HG02852 (cell line): Measurements from ENCODE around the gene CHML.
"Not testable (repeated sequence)": the region's sequence is repeated elsewhere in the genome, so short reads cannot be mapped to it uniquely, and the experiment has no call there.

Source experiments
- ATAC-seq: cut with Tn5 transposase; IDR thresholded peaks from one replicate; pipeline ENCODE4 v1.9.1; 2021; ENCODE audit warnings: mild to moderate bottlenecking, moderate library complexity; ENCODE audit not compliant: unreplicated experiment

CHML gene, protein sequence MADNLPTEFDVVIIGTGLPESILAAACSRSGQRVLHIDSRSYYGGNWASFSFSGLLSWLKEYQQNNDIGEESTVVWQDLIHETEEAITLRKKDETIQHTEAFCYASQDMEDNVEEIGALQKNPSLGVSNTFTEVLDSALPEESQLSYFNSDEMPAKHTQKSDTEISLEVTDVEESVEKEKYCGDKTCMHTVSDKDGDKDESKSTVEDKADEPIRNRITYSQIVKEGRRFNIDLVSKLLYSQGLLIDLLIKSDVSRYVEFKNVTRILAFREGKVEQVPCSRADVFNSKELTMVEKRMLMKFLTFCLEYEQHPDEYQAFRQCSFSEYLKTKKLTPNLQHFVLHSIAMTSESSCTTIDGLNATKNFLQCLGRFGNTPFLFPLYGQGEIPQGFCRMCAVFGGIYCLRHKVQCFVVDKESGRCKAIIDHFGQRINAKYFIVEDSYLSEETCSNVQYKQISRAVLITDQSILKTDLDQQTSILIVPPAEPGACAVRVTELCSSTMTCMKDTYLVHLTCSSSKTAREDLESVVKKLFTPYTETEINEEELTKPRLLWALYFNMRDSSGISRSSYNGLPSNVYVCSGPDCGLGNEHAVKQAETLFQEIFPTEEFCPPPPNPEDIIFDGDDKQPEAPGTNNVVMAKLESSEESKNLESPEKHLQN

DNA sequence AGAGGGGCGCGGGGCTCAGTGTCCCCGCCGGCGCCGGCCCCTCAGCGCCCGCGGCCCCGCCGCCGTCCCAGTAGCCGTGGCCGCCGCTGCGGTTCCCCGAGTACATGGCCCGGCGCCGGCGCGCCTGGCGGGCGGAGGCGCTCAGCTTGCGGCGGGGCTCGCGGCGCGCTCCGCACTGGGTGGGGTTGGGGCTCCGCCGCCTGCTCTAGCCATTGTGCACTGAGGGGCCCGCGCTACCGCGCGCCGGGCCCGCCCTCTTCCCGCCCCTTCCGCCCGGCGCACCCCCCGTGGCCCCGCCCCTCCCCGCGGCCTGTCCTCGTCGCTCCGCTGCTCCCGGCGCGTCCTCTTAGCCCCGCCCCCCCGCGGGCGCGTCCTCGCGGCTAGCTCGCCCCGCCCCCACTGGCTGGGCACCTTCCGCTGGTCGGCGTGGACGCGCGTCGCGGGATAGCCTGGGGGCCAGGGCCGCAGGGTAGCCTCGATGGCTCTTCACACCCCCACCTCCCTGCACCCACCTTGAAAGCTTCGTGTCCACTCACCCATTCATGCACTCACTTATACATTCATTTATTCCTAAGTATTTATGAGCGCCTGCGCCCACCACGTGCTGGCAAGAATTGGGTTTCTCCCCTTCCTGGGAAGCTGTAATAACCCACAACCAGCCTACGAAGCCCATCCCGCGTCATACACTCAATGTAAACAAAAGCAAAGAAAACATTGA, at the start of gene CHML, which contains the start of gene OPN3:
Gene CHML, minus strand, starts transcription at position 221 of the 718 bp plus-strand sequence. CDS start 4,603 bp downstream, outside the sequence.
Gene OPN3, minus strand, starts transcription at position 221 of the 718 bp plus-strand sequence. Its CDS starts 115 bp downstream, at position 106.
- ATAC-seq, result peak; percentile 89

DNA sequence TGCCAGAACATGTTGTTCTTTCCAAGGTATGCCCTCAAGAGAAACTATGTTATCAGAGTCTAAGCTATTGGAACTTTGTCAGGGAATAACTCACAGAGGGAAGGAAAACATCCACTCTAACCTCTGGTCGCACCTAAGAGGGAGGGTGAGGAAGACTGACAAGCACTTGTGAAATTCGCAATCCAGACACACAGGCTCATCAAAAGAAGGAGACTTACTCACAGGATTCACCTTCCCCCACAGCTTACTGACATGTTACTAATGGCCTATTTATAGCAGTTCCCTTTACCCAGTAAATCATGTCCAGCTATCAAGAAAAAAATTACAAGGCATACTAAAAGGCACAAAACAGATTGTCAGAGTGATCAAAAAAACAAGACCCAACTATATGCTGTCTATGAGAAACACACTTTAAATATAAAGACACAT, 48.8 kb upstream of the CHML start:
- no peak for ATAC-seq

DNA sequence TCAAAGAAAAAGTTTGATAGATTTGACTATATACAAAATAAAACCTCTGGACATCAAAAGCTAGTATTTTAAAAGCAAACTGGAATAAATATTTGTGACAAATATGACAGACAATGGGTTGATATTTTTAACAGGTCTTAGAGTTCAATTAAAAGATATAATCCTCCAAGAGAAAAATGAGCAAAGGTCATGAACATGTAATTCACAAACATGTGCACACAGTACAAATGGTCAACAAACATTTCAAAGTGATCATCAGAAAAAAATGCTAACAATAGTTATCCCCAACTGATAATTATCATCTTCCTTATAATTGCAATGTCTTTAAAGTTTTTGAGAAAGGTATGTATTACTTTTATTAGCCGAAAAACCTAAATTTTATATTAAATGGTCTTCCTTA, 43.9 kb upstream of the CHML start:
- ATAC-seq, result no peak

GRCh38 chr1:241682921-241683320, 42.8 kb upstream of the CHML start:
- no peak for ATAC-seq

- ATAC-seq, result not testable (repeated sequence)
These were observed 41.8 kb upstream of the CHML start for GRCh38 chr1:241681861-241682448.

DNA sequence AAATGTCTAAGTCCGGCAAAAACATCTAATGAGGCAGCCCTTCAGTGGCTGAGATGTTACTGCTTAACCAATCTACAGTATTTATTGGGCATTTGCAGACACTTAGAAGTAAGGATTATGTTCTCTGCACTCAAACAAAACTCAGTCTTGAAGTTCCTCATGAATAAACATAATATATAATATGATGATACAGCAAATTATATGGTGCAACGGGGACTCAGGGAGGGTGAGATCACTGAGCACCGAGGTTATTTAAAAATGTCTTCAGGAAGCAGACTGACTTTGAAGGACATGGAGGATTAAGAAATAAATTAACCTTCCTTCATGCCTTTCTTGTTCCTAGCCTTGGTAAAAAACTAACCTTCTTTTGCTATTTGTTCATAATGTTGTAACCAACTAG, 39.8 kb upstream of the CHML start:
- ATAC-seq, result no peak

DNA sequence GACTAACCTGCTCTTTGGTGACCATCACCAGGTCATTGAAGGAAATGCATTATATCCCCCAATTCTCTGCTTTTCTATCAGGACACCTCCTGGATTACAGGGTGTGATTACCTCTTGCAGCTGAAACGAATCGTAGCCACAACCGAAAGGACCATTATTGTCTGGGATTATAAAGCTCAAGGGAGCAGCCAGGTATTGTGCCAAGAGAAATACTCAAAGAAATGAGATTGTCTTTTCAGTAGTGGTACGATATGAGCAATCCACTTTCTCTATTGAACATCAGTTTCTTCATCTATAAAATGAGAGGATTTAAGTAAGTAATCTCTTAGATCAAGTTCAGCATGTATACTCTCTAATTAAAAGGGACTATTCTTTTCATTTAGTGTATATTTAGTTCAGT, 39.2 kb upstream of the CHML start:
- ATAC-seq, result no peak

GRCh38 chr1:241678536-241678935, 38.4 kb upstream of the CHML start:
- no peak for ATAC-seq

- peak; percentile 97 for ATAC-seq
These were observed 37.0 kb upstream of the CHML start for GRCh38 chr1:241677201-241677600.

- no peak for ATAC-seq
These were observed 35.8 kb upstream of the CHML start for GRCh38 chr1:241675983-241676382.

DNA sequence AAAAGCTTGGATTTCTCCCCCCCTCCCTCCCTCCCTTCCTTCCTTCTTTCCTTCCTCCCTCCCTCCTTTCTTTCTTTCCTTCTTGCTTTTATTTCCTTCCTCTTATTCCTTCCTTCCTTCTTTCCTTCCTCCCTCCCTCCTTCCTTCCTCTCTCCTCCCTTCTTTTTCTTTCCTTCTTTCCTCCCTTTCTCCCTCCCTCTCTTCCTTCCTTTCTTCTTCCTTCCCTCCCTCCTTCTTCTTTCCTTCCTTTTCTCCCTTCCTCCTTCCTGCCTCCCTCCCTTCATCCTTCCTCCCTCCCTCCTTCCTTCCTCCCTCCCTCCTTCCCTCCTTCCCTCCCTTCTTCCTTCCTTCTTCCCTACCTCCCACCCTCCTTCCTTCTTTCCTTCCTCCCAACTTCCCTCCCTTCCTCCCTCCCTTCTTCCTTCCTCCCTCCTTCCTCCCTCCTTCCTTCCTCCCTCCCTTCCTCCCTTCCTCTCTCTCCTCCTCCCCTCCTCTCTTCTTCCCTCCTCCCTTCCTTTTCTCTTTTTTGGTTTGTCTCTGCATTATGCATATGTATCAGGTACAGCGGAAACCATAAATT, 34.7 kb upstream of the CHML start:
- ATAC-seq, result no peak

DNA sequence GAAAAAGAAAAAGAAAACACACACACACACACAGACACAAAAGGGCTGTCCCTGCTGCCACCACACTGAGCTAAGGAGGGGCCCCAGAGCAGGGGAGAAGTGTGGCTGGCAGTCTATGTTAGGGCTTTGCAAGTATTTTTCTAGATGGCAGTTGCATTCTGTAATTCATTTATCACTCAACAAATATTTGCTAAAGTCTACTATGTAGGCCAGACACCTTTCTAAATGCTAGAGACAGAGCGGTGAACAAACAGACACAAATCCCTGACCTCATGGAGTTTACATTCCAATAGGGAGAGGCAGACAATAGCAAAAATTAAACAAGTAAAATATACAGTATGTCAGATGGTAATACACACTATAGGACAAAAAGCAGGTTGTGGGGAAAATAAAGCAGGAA, 32.1 kb upstream of the CHML start:
- no peak for ATAC-seq

GRCh38 chr1:241666419-241666818, 26.2 kb upstream of the CHML start:
- ATAC-seq, result no peak

- no peak for ATAC-seq
These were observed 20.3 kb upstream of the CHML start for GRCh38 chr1:241660424-241660972.

- not testable (repeated sequence) for ATAC-seq
These were observed 18.8 kb upstream of the CHML start for GRCh38 chr1:241659016-241659415.

GRCh38 chr1:241658081-241658793, 18.1 kb upstream of the CHML start:
- ATAC-seq, result no peak

DNA sequence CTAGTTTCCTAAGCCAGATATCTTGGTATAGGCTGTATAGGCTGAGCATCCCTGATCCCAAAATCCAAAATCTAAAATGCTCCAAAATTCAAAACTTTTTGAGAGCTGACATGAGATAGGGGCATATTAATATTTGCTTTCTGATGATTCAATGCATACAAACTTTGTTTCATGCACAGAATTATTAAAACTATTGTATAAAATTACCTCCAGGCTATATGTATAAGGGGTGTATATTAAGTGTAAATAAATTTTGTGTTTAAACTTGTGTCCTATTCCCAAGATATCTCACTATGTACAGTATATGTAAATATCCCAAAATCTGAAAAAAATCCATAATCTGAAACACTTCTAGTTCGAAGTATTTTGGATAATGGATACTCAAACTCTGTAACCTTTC, 14.5 kb upstream of the CHML start:
- ATAC-seq, result no peak

- peak; percentile 67 for ATAC-seq
These were observed 13.8 kb upstream of the CHML start for GRCh38 chr1:241654019-241654418.

DNA sequence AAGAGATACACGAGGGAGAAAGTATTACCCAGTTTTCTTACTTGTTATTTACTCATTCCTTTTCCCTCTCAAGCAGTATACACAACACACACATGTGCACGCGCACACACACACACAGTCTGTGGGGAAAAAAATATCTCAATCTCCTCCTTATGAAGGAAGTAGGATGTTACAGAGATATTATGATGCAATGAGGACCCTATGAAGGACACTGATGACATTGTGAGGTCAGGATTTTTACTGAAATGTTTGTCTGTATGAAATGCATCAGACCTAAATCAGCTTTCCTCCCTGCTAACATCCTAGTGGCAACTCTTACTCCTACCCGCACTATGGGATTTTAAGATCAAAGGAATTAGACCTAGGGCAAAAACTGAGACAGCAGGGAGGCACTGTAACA, 11.8 kb upstream of the CHML start, which contains the start of gene WDR64:
Gene WDR64, plus strand, starts transcription at position 270 of the 400 bp plus-strand sequence. CDS start 204 bp downstream, outside the sequence.
- no peak for ATAC-seq

DNA sequence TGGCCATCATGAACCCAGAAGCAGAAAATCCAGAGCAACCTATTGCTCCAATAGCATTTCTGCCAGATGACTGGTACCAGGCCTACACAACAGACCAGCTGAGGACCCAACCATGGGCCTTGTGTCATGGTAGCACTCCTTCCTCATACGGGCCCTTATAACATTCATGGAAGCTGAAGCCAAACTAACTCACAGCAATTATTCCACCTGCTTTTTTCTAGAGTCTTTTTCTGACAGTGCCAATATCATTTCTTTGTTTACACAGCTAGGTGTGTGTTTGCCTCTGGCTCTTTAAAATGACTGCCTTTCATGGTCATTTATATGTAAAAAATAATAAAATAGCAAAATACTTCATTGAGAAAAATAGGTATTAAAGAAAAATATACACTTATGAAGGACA, 8.0 kb upstream of the CHML start:
- no peak for ATAC-seq
